Activated CD4-positive, alpha-beta memory T cell treated with anti-CD3 and anti-CD28 coated beads for 36 hours (primary cell): ENCODE measurements around the gene DENND10. TPM values are rescaled to one million over a fixed set of nuclear protein-coding genes. Genes with fewer than 3 reads are reported as not detected.
A peak's percentile ranks its signal among the peaks of the same experiment; 100 is the strongest.
"Not testable (repeated sequence)": the region's sequence is repeated elsewhere in the genome, so short reads cannot be mapped to it uniquely, and the experiment has no call there.

Source experiments
- CTCF ChIA-PET: fragments of 350-600 bp; sonication (Branson Sonifier 250); formaldehyde crosslinking; loops from one replicate; lab custom pipeline; 2021; ENCODE audit warnings: antibody characterized with exemption, inconsistent platforms; lab: Charles Lee
- POLR2A ChIA-PET: fragments of 350-600 bp; sonication (Branson Sonifier 250); formaldehyde crosslinking; loops from one replicate; lab custom pipeline; 2021; ENCODE audit warnings: antibody characterized with exemption; lab: Charles Lee
- DNase-seq: peaks from one replicate; pipeline ENCODE4 v3.0.0-alpha.2; 2020
- H3K27ac Mint-ChIP-seq: one replicate; pipeline ENCODE4 v1.8.0; 2021; ENCODE audit warnings: mixed read lengths
- H3K27me3 Mint-ChIP-seq: one replicate; pipeline ENCODE4 v1.8.0; 2021; ENCODE audit warnings: mixed read lengths
- H3K36me3 Mint-ChIP-seq: one replicate; pipeline ENCODE4 v1.8.0; 2021; ENCODE audit warnings: mixed read lengths
- H3K4me1 Mint-ChIP-seq: one replicate; pipeline ENCODE4 v1.8.0; 2021; ENCODE audit warnings: low read depth, mixed read lengths
- H3K4me3 Mint-ChIP-seq: one replicate; pipeline ENCODE4 v1.8.0; 2021; ENCODE audit warnings: mild to moderate bottlenecking, mixed read lengths
- H3K9me3 Mint-ChIP-seq: one replicate; pipeline ENCODE4 v1.8.0; 2021; ENCODE audit warnings: mixed read lengths
- intact Hi-C: fragments of 100-400 bp; cut with micrococcal nuclease; formaldehyde crosslinking; loops from one replicate; pipeline ENCODE4 v1.15.1; 2023
- total RNA-seq, 2 experiments: library from RNA; stranded (reverse); gene quantifications; one replicate each; pipeline ENCODE4 v1.2.3, GENCODE V29; 2021

The DENND10 gene
- total RNA-seq, 2 experiments from 2014 or later = 29.8 to 31.4 TPM

DNA sequence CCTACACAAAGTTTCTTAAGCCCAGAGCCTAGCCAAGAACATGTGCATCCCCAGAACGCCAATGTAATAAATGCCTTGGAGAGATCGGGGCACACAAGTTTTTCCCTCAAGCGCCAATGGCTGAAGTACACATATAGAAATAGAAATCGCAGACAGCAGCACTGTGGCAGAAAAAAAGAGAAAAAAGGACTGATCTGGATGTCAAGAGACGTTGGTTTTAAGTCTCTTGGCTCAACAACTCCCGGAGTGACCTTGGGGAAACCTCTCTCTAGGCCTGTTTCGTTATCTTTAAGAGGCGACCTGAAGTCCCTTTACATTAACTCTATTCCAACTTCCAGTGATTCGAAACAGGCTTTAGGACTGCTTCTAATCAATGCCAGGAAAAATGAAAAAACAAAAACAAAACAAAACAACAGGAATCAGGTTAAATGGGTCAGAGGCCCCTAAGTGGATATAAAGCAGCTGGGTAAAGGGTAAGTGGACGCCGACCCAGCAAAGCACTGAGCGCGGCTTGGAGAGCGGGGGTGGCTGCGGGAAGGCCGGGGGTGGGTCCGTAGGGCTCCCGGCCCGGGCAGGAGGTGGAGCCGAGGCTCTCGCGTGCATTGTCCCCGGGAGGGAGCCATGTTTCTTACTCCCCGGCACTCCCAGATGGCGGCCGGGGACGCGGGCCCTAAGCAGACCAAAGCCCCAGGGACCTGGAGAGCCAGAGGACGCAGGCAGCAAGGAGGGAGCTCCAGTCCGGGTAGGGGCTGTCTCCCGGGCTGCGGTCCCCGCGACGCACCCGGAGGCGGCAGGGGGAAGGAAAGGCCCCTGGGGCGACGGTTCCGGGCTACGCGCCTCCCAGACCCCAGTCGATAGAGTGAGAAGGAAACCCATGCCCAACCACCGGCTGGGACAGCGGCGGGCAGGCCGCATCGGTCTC is 24.1 kb upstream of the DENND10 start:
- Mint-ChIP-seq H3K4me3 (peak overlapping the region; percentile 92), H3K27me3 (no peaks in the 10 kb centered on the region), H3K27ac (peak overlapping the region; percentile 96), H3K4me1 (peaks cover 25% of the 10 kb centered on the region), H3K36me3 (peaks cover 35% of the 10 kb centered on the region), H3K9me3 (no peaks in the 10 kb centered on the region)
- DNase-seq = peak; percentile 83
- CTCF ChIA-PET = interaction anchor here (1.0 to 1.3 kb wide), 2 partner anchors 52 to 127 kb away, joined by 3 read pairs; partner anchors contain the start of gene GRK5
- POLR2A ChIA-PET = interaction anchor here (0.6 to 2.2 kb wide), 9 partner anchors 25 to 325 kb away, joined by 3 to 12 read pairs (median 4); partner anchors contain the start of genes CACUL1, DENND10 and GRK5
- intact Hi-C loops = loop anchor here (1.0 to 10.0 kb wide), 8 partner anchors 10 to 571 kb away; partner anchors contain the start of genes BAG3, DENND10, PRDX3 and TIAL1

DNA sequence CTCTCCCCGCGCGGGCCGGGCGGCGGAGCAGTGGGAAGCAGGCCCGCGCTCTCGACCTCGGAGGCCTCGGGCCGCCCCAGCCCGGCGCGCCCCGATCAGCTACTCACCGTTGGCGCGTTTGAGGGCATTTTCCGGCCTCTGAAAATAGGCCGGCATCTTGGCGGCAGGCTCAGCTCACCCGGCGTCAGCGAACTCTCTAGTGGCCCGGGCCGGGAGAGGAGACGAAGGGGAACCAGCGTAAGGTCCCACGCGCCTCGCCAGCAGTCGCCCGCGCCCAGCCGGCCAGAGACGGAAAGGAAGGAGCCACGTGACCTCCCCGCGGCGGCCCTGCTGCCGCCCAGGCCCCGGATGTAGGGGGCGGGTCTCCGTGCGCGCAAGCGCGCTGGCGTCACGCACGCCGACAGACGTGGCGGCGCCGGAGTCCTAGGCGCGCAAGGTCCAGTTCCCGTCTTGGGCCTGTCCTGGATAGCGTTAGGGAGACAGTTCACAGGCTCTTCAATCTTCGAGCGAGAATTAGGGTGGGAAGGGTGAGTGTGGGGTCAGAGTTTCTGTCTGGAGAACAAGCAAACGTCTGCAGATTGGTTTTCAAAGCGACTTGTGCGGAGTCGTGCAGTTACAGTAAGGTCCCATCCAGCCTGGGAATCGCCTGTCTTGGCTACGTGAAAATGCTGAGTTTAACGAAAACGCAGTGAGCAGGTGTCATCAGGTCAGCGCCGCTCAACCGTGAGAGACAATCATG is 23.2 kb upstream of the DENND10 start, which contains the start of gene EIF3A:
Gene EIF3A, minus strand, starts transcription at position 297 of the 739 bp plus-strand sequence. Its CDS starts 141 bp downstream, at position 156.
- peak; percentile 95 for DNase-seq
- peak within 1 kb of the TSS; percentile 96 for H3K27ac Mint-ChIP-seq
- H3K4me3 Mint-ChIP-seq = peak within 1 kb of the TSS; percentile 92
- intact Hi-C loops = loop anchor here (1.0 to 2.0 kb wide), 6 partner anchors 10 to 570 kb away; partner anchors contain the start of genes BAG3, DENND10 and PRDX3
- peaks cover 32% of the 10 kb centered on the region for H3K36me3 Mint-ChIP-seq
- POLR2A ChIA-PET = interaction anchor here (0.6 to 2.2 kb wide), 7 partner anchors 24 to 326 kb away, joined by 3 to 12 read pairs (median 5); partner anchors contain the start of genes CACUL1, DENND10 and GRK5
- CTCF ChIA-PET = no interaction called here
- H3K9me3 Mint-ChIP-seq = no peaks in the 10 kb centered on the region
- no peaks in the 10 kb centered on the region for H3K27me3 Mint-ChIP-seq
- H3K4me1 Mint-ChIP-seq = peaks cover 22% of the 10 kb centered on the region

DNA sequence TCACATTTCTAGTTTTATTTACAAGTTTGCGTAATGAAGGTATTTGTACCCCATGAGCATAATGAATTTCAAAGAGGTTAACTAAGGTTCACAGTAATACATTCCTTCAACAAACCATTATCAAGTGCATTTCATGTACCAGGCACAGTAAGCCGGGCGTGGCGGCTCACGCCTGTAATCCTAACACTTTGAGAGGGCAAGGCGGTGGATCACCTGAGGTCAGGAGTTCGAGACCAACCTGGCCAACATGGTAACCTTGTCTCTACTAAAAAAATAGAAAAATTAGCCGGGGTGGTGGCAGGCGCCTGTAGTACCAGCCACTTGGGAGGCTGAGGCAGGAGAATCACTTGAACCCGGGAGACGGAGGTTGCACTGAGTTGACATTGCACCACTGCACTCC is 19.0 kb upstream of the DENND10 start:
- POLR2A ChIA-PET = no interaction called here
- Mint-ChIP-seq H3K4me3 (no peak overlapping the region), H3K9me3 (no peaks in the 10 kb centered on the region), H3K36me3 (peaks cover 10% of the 10 kb centered on the region), H3K27ac (no peak overlapping the region), H3K27me3 (no peaks in the 10 kb centered on the region), H3K4me1 (peaks cover 17% of the 10 kb centered on the region)
- peak; percentile 2 for DNase-seq
- intact Hi-C loops = no loop called here
- CTCF ChIA-PET = interaction anchor here (1.1 kb wide), 1 partner anchor 19 kb away, joined by 4 read pairs; the partner anchor contains the start of gene DENND10

DNA sequence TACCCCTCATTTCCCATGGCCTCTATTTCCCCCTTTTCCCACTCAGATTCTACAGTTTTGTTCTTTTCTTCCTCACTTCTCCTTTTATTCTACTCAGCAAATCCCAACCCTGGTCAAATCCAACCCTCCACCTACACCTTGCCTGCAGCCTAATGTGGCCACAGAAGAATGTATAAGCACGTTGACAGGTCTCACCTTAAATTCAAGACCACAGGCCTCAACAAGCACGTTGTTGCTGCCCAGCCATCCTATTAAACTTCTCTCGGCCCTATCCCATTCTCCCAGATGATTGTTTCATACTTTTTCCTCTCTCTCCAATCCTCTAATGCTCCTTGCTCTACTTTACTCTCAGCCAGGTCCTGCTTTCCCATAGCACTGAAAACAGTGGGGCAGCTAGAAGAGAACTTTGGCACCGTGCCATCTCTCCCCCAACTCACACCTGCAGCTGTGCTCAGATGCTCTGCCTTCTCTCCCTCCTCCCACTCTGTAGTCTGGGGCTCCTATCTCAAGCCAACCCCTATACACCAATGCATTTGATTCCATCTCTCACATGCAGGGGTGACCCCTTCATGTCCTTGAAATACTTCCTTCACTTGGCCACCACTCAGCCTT is 16.5 kb upstream of the DENND10 start:
- ChIA-PET POLR2A (no interaction called here), CTCF (no interaction called here)
- DNase-seq = no peak
- H3K9me3 Mint-ChIP-seq = no peaks in the 10 kb centered on the region
- H3K36me3 Mint-ChIP-seq = peaks cover 1% of the 10 kb centered on the region
- no peak overlapping the region for H3K27ac Mint-ChIP-seq
- H3K4me1 Mint-ChIP-seq = peaks cover 35% of the 10 kb centered on the region
- H3K27me3 Mint-ChIP-seq = no peaks in the 10 kb centered on the region
- no peak overlapping the region for H3K4me3 Mint-ChIP-seq
- intact Hi-C loops = no loop called here

DNA sequence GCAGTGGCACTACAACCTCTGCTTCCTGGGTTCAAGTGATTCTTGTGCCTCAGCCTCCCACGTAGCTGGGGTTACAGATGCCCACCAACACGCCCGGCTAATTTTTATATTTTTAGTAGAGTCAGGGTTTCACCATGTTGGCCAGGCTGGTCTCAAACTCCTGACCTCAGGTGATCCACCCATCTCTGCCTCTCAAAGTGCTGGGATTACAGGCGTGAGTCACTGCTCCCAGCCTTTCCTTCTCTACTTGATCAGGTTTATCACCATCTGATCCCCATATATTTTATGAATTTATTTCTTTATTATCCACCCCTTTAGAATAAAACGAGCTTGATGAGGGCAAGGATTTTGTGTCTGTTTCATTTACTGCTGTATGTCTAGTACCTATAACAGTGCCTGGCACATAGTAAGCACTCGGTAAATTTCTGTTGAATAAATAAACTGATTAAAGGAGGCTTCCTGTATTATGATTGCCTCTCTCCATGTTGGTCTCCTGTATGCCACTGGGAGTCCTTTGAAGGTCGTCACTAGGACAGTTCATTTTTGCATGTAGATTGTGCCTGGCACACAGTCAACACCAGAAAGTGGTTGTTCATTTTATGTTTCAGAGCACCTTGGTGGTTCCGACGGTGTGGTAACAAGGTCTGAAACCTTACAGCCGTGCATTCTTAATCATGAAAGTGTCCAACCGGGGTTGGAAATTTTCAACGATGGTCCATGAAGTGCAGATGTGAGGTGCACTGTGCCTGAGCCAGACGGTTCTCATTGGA is 13.7 kb upstream of the DENND10 start:
- no peaks in the 10 kb centered on the region for H3K9me3 Mint-ChIP-seq
- H3K27me3 Mint-ChIP-seq = no peaks in the 10 kb centered on the region
- ChIA-PET CTCF (interaction anchor here (0.5 kb wide), 1 partner anchor 74 kb away, joined by 3 read pairs; no protein-coding TSS in a partner anchor), POLR2A (interaction anchor here (0.8 to 1.8 kb wide), 2 partner anchors 42 to 86 kb away, joined by 3 to 8 read pairs; no protein-coding TSS in a partner anchor)
- H3K4me1 Mint-ChIP-seq = peaks cover 41% of the 10 kb centered on the region
- H3K36me3 Mint-ChIP-seq = no peaks in the 10 kb centered on the region
- peak overlapping the region; percentile 74 for H3K27ac Mint-ChIP-seq
- intact Hi-C loops = loop anchor here (1.0 to 2.0 kb wide), 5 partner anchors 10 to 225 kb away; partner anchors contain the start of genes DENND10 and EIF3A
- peak overlapping the region; percentile 35 for H3K4me3 Mint-ChIP-seq
- peak; percentile 82 for DNase-seq

DNA sequence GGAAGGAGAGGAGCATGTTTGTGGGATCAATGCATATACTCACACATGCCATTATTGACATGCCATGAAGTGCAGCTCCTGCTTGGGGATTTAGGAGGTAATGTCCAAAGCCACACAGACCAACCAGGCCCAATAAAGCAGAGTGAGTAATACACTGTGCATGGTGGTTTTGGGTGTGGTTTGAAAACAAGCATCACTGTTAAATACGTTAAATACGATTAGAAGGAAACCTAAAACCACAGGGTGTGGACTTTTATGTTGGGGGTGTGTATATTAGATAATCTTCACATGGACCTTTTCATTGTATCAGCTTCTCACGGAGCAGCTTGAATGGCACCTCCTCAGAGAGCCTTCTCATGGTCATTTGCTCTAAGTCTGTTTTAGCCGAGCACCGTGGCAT is 12.9 kb upstream of the DENND10 start:
- Mint-ChIP-seq H3K27me3 (no peaks in the 10 kb centered on the region), H3K4me1 (peaks cover 47% of the 10 kb centered on the region), H3K9me3 (no peaks in the 10 kb centered on the region), H3K4me3 (peak overlapping the region; percentile 25), H3K27ac (peak overlapping the region; percentile 74), H3K36me3 (no peaks in the 10 kb centered on the region)
- POLR2A ChIA-PET = interaction anchor here (0.8 to 1.8 kb wide), 2 partner anchors 41 to 85 kb away, joined by 3 to 8 read pairs; no protein-coding TSS in a partner anchor
- DNase-seq = peak; percentile 55
- CTCF ChIA-PET = no interaction called here
- intact Hi-C loops = loop anchor here (1.0 to 2.0 kb wide), 5 partner anchors 11 to 224 kb away; partner anchors contain the start of genes DENND10 and EIF3A

DNA sequence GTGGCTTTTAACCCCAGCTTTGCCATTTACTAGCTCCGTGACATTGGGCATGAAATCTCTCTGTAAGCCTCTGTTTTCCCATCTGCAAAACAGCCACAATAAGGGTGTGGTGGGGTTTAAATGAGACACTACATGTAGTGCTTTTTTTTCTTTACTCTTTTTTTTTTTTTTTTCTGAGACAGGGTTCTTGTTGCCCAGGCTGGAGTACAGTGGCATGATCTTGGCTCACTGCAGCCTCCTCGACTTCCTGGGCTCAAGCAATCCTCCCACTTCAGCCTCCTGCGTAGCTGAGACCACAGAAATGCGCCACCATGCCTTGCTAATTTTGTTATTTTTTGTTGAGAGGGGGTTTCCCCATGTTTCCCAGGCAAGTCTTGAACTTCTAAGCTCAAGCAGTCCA is 8.3 kb upstream of the DENND10 start:
- Mint-ChIP-seq H3K4me3 (no peak overlapping the region), H3K4me1 (peaks cover 38% of the 10 kb centered on the region), H3K27ac (peak overlapping the region; percentile 72), H3K36me3 (no peaks in the 10 kb centered on the region), H3K27me3 (no peaks in the 10 kb centered on the region), H3K9me3 (no peaks in the 10 kb centered on the region)
- CTCF ChIA-PET = interaction anchor here (0.7 kb wide), 1 partner anchor 69 kb away, joined by 3 read pairs; no protein-coding TSS in a partner anchor
- intact Hi-C loops = no loop called here
- DNase-seq = peak; percentile 57
- POLR2A ChIA-PET = no interaction called here

DNA sequence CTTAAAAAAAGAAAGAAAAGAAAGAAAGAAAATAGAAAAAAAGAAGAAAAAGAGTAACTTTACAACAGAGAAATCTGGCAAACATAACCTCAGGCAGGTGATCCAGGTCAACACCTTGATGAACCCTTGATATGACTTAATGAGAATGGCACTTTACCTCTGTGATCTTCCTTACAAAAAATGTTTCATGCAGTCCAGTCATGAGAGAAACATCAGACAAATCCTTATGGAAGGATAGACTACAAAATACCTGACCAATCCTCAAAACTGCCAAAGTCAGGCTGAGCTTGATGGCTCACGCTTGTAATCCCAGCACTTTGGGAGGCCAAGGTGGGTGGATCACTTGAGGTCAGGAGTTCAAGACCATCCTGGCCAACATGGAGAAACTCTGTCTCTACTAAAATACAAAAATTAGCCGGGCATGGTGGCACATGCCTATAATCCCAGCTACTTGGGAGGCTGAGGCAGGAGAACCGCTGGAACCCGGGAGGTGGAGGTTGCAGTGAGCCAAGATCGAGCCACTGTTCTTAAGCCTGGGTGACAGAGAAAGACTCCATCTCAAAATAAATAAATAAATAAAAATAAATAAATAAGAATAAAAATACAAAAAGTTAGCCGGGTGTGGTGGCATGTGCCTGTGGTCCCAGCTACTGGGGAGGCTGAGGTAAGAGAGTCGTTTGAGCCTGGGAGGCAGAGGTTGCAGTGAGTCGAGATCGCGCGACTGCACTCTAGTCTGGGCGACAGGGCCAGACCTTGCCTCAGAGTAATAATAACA is 7.1 kb upstream of the DENND10 start:
- H3K36me3 Mint-ChIP-seq, H3K4me3 Mint-ChIP-seq, H3K27me3 Mint-ChIP-seq, H3K9me3 Mint-ChIP-seq, intact Hi-C loops, H3K27ac Mint-ChIP-seq, POLR2A ChIA-PET, DNase-seq, CTCF ChIA-PET: not testable (repeated sequence)
- H3K4me1 Mint-ChIP-seq = peaks cover 32% of the 10 kb centered on the region

DNA sequence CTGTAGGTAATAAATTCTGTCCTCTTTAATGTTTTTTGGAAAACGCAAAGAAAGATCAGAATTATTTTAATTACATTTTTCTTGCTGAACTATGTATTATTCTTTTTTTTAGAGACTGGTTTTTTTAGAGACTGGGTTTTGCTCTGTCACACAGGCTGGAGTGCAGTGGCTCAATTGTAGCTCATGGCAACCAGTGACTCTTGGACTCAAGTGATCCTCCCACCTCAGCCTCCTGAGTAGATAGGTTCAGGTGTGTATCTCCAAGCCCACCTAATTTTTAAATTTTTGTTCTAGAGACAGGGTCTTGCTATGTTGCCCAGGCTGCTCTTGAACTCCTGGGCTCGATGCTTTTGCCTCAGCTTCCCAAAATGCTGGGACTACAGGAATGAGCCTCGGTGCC is 5.3 kb upstream of the DENND10 start:
- H3K27me3 Mint-ChIP-seq = no peaks in the 10 kb centered on the region
- peaks cover 22% of the 10 kb centered on the region for H3K4me1 Mint-ChIP-seq
- ChIA-PET POLR2A (no interaction called here), CTCF (no interaction called here)
- H3K36me3 Mint-ChIP-seq = no peaks in the 10 kb centered on the region
- H3K9me3 Mint-ChIP-seq = no peaks in the 10 kb centered on the region
- H3K4me3 Mint-ChIP-seq = no peak overlapping the region
- no peak overlapping the region for H3K27ac Mint-ChIP-seq
- no peak for DNase-seq
- intact Hi-C loops = no loop called here
